K562 (cell line): ENCODE measurements around the gene PET117. TPM values are rescaled to one million over a fixed set of nuclear protein-coding genes. Genes with fewer than 3 reads are reported as not detected.

Experiments
- ATAC-seq: fragments of 200-7000 bp; cut with Tn5 transposase; 3 replicates; pipeline ENCODE4 v1.9.1; 2020; ENCODE audit warnings: moderate library complexity
- BruUV-seq: library from RNA; stranded (reverse); fragments of 400-500 nt; replicated peaks from 2 replicates; lab custom pipeline; 2021; lab: Mats Ljungman, UMichigan
- CTCF ChIA-PET: fragments of 300-600 bp; formaldehyde crosslinking; extraction: SDS; loops from one replicate; lab custom pipeline; 2021; ENCODE audit warnings: low intra/inter-chr PET ratio; lab: Yijun Ruan, JAX
- POLR2A ChIA-PET: fragments of 300-600, 350-650 bp; sonication (Branson Sonifier 250); formaldehyde crosslinking; extraction: SDS; loops from one replicate; lab custom pipeline; 2021; ENCODE audit warnings: antibody characterized with exemption, inconsistent platforms; lab: Yijun Ruan, JAX
- DNase-seq, 4 experiments: peaks; one replicate each; pipeline versions ENCODE4 v3.0.0 to v3.0.0-alpha.2; 2011 to 2018; ENCODE audit warnings: low spot score in 3 of 4, mixed read lengths in 3 of 4; ENCODE audit errors: extremely low read depth in 1 of 4
- FAIRE-seq: peaks from 2 replicates; lab custom pipeline; 2011; peaks lifted over from hg19 to GRCh38; lab: Jason Lieb, UNC
- H2AFZ ChIP-seq: 2 replicates; pipeline ENCODE4 v1.6.0; 2011; ENCODE audit warnings: low read depth, low read length, control low read depth, inconsistent platforms
- H3K27ac ChIP-seq: fragments of 200-600 bp; 3 replicates; pipeline ENCODE4 v1.8.0; 2011; ENCODE audit warnings: low read depth, mild to moderate bottlenecking, control low read depth, inconsistent platforms, low read length, moderate library complexity, mixed read lengths; ENCODE audit errors: extremely low read depth
- H3K27me3 ChIP-seq, 2 experiments: fragments of 300-600 bp in 1 of 2; 2 replicates in 1 of 2; 3 replicates in 1 of 2; pipeline versions ENCODE4 v1.6.0 to v1.8.0; 2011; ENCODE audit warnings: inconsistent platforms in 2 of 2, low read length in 2 of 2, mild to moderate bottlenecking in 1 of 2, mixed read lengths in 1 of 2, moderate library complexity in 1 of 2; ENCODE audit not compliant: control insufficient read depth in 2 of 2, insufficient read depth in 2 of 2
- H3K36me3 ChIP-seq: fragments of 300-600 bp; 3 replicates; pipeline ENCODE4 v1.8.0; 2011; ENCODE audit warnings: mild to moderate bottlenecking, low read length, inconsistent platforms; ENCODE audit not compliant: control insufficient read depth, insufficient read depth
- H3K4me1 ChIP-seq, 2 experiments: fragments of 200-600 bp in 1 of 2; replicated peaks in 1 of 2; 2 replicates in 1 of 2; 3 replicates in 1 of 2; pipeline versions ENCODE4 v1.5.1 to v1.8.0; 2011; ENCODE audit warnings: inconsistent platforms in 2 of 2, low read length in 2 of 2, mild to moderate bottlenecking in 1 of 2, mixed read lengths in 1 of 2, moderate library complexity in 1 of 2; ENCODE audit not compliant: control insufficient read depth in 2 of 2, insufficient read depth in 2 of 2
- H3K4me2 ChIP-seq: 2 replicates; pipeline ENCODE4 v1.6.1; 2011; ENCODE audit warnings: low read length, control low read depth, inconsistent platforms, mixed read lengths; ENCODE audit not compliant: insufficient read depth
- H3K4me3 ChIP-seq: fragments of 200-600 bp; sonication (generic), shearing (Covaris generic); 2 replicates; pipeline ENCODE4 v1.5.1; 2016; ENCODE audit warnings: control low read depth, inconsistent platforms
- H3K79me2 ChIP-seq: fragments of 200-600 bp; 3 replicates; pipeline ENCODE4 v1.8.0; 2011; ENCODE audit warnings: low read length, inconsistent platforms; ENCODE audit not compliant: control insufficient read depth, insufficient read depth
- H3K9ac ChIP-seq, 2 experiments: 2 replicates each; pipeline versions ENCODE4 v1.6.0 to v1.6.1; 2011; ENCODE audit warnings: low read depth in 2 of 2, low read length in 2 of 2, control low read depth in 1 of 2, inconsistent platforms in 1 of 2, mild to moderate bottlenecking in 1 of 2, mixed read lengths in 1 of 2; ENCODE audit not compliant: insufficient read depth in 1 of 2
- H3K9me1 ChIP-seq: one replicate; pipeline ENCODE4 v1.6.0; 2011; ENCODE audit warnings: inconsistent platforms, mild to moderate bottlenecking, low read length, moderate library complexity; ENCODE audit not compliant: control insufficient read depth, insufficient read depth
- H3K9me3 ChIP-seq: replicated peaks from 2 replicates; pipeline ENCODE4 v1.5.1; 2011; ENCODE audit warnings: low read depth, low read length, inconsistent platforms; ENCODE audit not compliant: control insufficient read depth, insufficient read depth
- H4K20me1 ChIP-seq: replicated peaks from 2 replicates; pipeline ENCODE4 v1.6.1; 2011; ENCODE audit warnings: low read length, inconsistent platforms, mixed read lengths; ENCODE audit not compliant: control insufficient read depth, insufficient read depth
- CHD4 ChIP-seq: fragments of 200-600 bp; sonication (generic); IDR thresholded peaks from 3 replicates; pipeline ENCODE4 v1.6.1; 2012; ENCODE audit warnings: low read depth, mild to moderate bottlenecking, mixed read lengths, low read length, inconsistent platforms; ENCODE audit not compliant: insufficient read depth, insufficient replicate concordance, poor library complexity, severe bottlenecking
- E2F4 ChIP-seq: sonication (generic); formaldehyde crosslinking; IDR thresholded peaks from 2 replicates; pipeline ENCODE4 v1.8.0; 2022; ENCODE audit warnings: mild to moderate bottlenecking, low read depth, missing genetic modification reagents
- GATA2 ChIP-seq: sonication (generic); formaldehyde crosslinking; IDR thresholded peaks from 2 replicates; pipeline ENCODE4 v1.4.0; 2020; ENCODE audit warnings: mild to moderate bottlenecking, missing genetic modification reagents
- HDAC1 ChIP-seq, 2 experiments: fragments of 450-650 bp; IDR thresholded peaks; 2 replicates each; pipeline ENCODE4 v1.6.1; 2016 to 2017; ENCODE audit warnings: inconsistent platforms in 1 of 2, mild to moderate bottlenecking in 1 of 2, moderate library complexity in 1 of 2
- KDM1A ChIP-seq, 2 experiments: fragments of 450-650 bp; IDR thresholded peaks; 2 replicates each; pipeline ENCODE4 v1.6.1; 2016; ENCODE audit warnings: mild to moderate bottlenecking in 2 of 2
- MCM3 ChIP-seq: fragments of 450-650 bp; IDR thresholded peaks from 2 replicates; pipeline ENCODE4 v1.6.1; 2016
- U2AF2 ChIP-seq: fragments of 200-400 bp; formaldehyde crosslinking; optimal IDR thresholded peaks from 2 replicates; pipeline ENCODE3; 2017; ENCODE audit warnings: low read depth, mild to moderate bottlenecking, low read length
- XRCC5 ChIP-seq: fragments of 200-400 bp; formaldehyde crosslinking; IDR thresholded peaks from 2 replicates; pipeline ENCODE4 v1.6.1; 2017; ENCODE audit warnings: low read depth, mild to moderate bottlenecking, low read length
- ZKSCAN3 ChIP-seq: fragments of 250-450 bp; sonication (Bioruptor Pico); IDR thresholded peaks from 2 replicates; pipeline ENCODE4 v1.4.0; 2020
- ZNF12 ChIP-seq: sonication (generic); formaldehyde crosslinking; IDR thresholded peaks from 2 replicates; pipeline ENCODE4 v1.4.0; 2020; ENCODE audit warnings: mild to moderate bottlenecking, missing genetic modification reagents
- ZNF146 ChIP-seq: IDR thresholded peaks from one replicate; pipeline ENCODE4 v1.6.1; 2018; ENCODE audit warnings: missing compliant biosample characterization; ENCODE audit not compliant: unreplicated experiment
- ZNF445 ChIP-seq: fragments of 250-450 bp; sonication (Bioruptor Pico); IDR thresholded peaks from 2 replicates; pipeline ENCODE4 v1.4.0; 2020; ENCODE audit warnings: low read depth, mild to moderate bottlenecking, moderate library complexity
- WGBS: fragments of 100-300 bp; shearing (Covaris generic); methylation state at CpG from one replicate; pipeline ENCODE4 v1.1.6; 2016; ENCODE audit warnings: low coverage, mixed read lengths; ENCODE audit not compliant: insufficient coverage; ENCODE audit errors: missing lambda C conversion rate; 5-methylcytosine and 5-hydroxymethylcytosine counted together
- in situ Hi-C: fragments of 300-500 bp; cut with MboI; formaldehyde crosslinking; loops from 4 replicates; pipeline ENCODE4 v1.15.0; 2018; ENCODE audit warnings: inconsistent platforms, mixed read lengths
- intact Hi-C: fragments of 100-400 bp; cut with micrococcal nuclease; formaldehyde crosslinking; loops from 2 replicates; pipeline ENCODE4 v1.14.2; 2022
- polyA plus RNA-seq, 8 experiments: library from polyadenylated mRNA; depleted of rRNA in 4 of 8; stranded (reverse) in 5 of 8; unstranded in 3 of 8; fragments of >200 nt; fragmentation: Nextera tagmentation in 2 of 8; fragmentation: Illumina TruSeq in 1 of 8; extraction: Ambion mirVana in 2 of 8; extraction: Trizol in 1 of 8; gene quantifications; 2 replicates each; pipeline versions ENCODE4 v1.2.1 to v1.2.3, GENCODE V29; 2011 to 2014; ENCODE audit warnings: inconsistent platforms in 1 of 8, missing spikeins in 1 of 8
- total RNA-seq, 7 experiments: library from RNA; depleted of rRNA in 6 of 7; stranded (reverse); fragments of >200 nt in 6 of 7; fragmentation: Illumina TruSeq in 2 of 7; extraction: Trizol in 2 of 7; gene quantifications; 2 replicates each; pipeline versions ENCODE4 v1.2.1 to v1.2.3, GENCODE V29; 2011 to 2021; ENCODE audit warnings: low replicate concordance in 1 of 7

The PET117 gene
- total and polyA plus RNA-seq, 9 of the 15 experiments (the other 6 are each of a cell fraction or from before 2014, with no cell fraction given) = 7.1 to 18.2 (median 12.4) TPM

- Histone ChIP-seq H3K79me2 (no peaks in the 10 kb centered on the region), H3K9ac (no peak overlapping the region), H2AFZ (no peak overlapping the region), H3K9me3 (no peaks in the 10 kb centered on the region), H3K27me3 (no peaks in the 10 kb centered on the region), H3K36me3 (peaks cover 5% of the 10 kb centered on the region; the same call in 1 of the 3 replicates), H3K27ac (no peak overlapping the region), H3K4me2 (no peak overlapping the region), H3K4me1 (no peaks in the 10 kb centered on the region), H3K9me1 (no peaks in the 10 kb centered on the region), H3K4me3 (no peak overlapping the region), H4K20me1 (no peaks in the 10 kb centered on the region; the same call in 1 of the 2 replicates)
- 6% methylated on average over 2 of the region's 3 CpGs for WGBS
- DNase-seq (no peak), FAIRE-seq (no peak), ATAC-seq (no peak)
- TF ChIP-seq ZNF12 (no peak), XRCC5 (no peak), MCM3 (no peak), CHD4 (no peak), KDM1A (IDR thresholded peaks at IDR 0.05) (no peak), HDAC1 (IDR thresholded peaks at IDR 0.05) (no peak), ZNF146 (no peak), GATA2 (CRISPR knock-in tag) (no peak), ZNF445 (CRISPR knock-in tag) (no peak), E2F4 (CRISPR knock-in tag) (no peak), ZKSCAN3 (CRISPR knock-in tag) (no peak), U2AF2 (no peak)
- ChIA-PET CTCF (no interaction called here), POLR2A (no interaction called here)
- in situ Hi-C loops = no loop called here
- no TSS peak for BruUV-seq
- intact Hi-C loops = no loop called here
These were observed 50.8 kb downstream of the PET117 start for GRCh38 chr20:18188434-18188833.
